Panc1 (cell line): ENCODE measurements around the gene GRID1. TPM values are rescaled to one million over a fixed set of nuclear protein-coding genes. Genes with fewer than 3 reads are reported as not detected.

Experiments
- ATAC-seq: fragments of 200-7000 bp; cut with Tn5 transposase; 2 replicates; pipeline ENCODE4 v1.9.1; 2020; ENCODE audit warnings: mild to moderate bottlenecking, moderate library complexity
- Bru-seq: library from RNA; stranded (reverse); fragments of 400-500 nt; gene quantifications from one replicate; lab custom pipeline; 2021; lab: Mats Ljungman, UMichigan
- BruChase-seq, 2 experiments: library from RNA; stranded (reverse); fragments of 400-500 nt; gene quantifications; one replicate each; lab custom pipeline; 2021; lab: Mats Ljungman, UMichigan
- BruUV-seq: library from RNA; stranded (reverse); fragments of 400-500 nt; replicated peaks from 2 replicates; lab custom pipeline; 2021; lab: Mats Ljungman, UMichigan
- CTCF ChIA-PET: fragments of 300-600 bp; sonication (Branson Sonifier 250); formaldehyde crosslinking; loops from one replicate; lab custom pipeline; 2022; ENCODE audit warnings: antibody characterized with exemption; lab: Charles Lee
- POLR2A ChIA-PET: fragments of 300-600 bp; sonication (Branson Sonifier 250); formaldehyde crosslinking; loops from one replicate; lab custom pipeline; 2022; ENCODE audit warnings: antibody characterized with exemption; lab: Charles Lee
- DNase-seq: peaks from one replicate; pipeline ENCODE4 v3.0.0-alpha.2; 2010; ENCODE audit warnings: low read depth, low spot score
- H3K27ac ChIP-seq: 2 replicates; pipeline ENCODE4 v1.5.1; 2011; ENCODE audit warnings: mild to moderate bottlenecking, low read length, inconsistent platforms
- H3K27me3 ChIP-seq: fragments of 200-500 bp; sonication (Bioruptor generic); 2 replicates; pipeline ENCODE4 v1.6.0; 2014; ENCODE audit warnings: low read length, inconsistent platforms; ENCODE audit not compliant: control insufficient read depth, insufficient read depth
- H3K36me3 ChIP-seq: fragments of 200-500 bp; sonication (Bioruptor generic); 2 replicates; pipeline ENCODE4 v1.5.1; 2014; ENCODE audit warnings: inconsistent platforms, mild to moderate bottlenecking, low read length, moderate library complexity; ENCODE audit not compliant: control insufficient read depth, insufficient read depth
- H3K4me1 ChIP-seq: 2 replicates; pipeline ENCODE4 v1.5.1; 2011; ENCODE audit warnings: inconsistent platforms, mild to moderate bottlenecking, low read length, moderate library complexity; ENCODE audit not compliant: control insufficient read depth, insufficient read depth
- H3K4me3 ChIP-seq, 2 experiments: 2 replicates each; pipeline ENCODE4 v1.5.1; 2011 to 2012; ENCODE audit warnings: low read depth in 2 of 2, low read length in 2 of 2, mild to moderate bottlenecking in 2 of 2, inconsistent platforms in 1 of 2, moderate library complexity in 1 of 2
- H3K9me3 ChIP-seq: fragments of 200-500 bp; sonication (Bioruptor generic); 2 replicates; pipeline ENCODE4 v1.5.1; 2014; ENCODE audit warnings: low read depth, mild to moderate bottlenecking, inconsistent platforms, low read length, moderate library complexity; ENCODE audit not compliant: control insufficient read depth, insufficient read depth
- CTCF ChIP-seq: fragments of 450-650 bp; IDR thresholded peaks from 2 replicates; pipeline ENCODE4 v1.5.1; 2017; ENCODE audit warnings: mild to moderate bottlenecking
- POLR2AphosphoS5 ChIP-seq: IDR thresholded peaks from 2 replicates; pipeline ENCODE4 v1.6.1; 2012; ENCODE audit warnings: mild to moderate bottlenecking, low read depth, low read length, moderate library complexity
- SIN3A ChIP-seq: IDR thresholded peaks from 2 replicates; pipeline ENCODE4 v1.6.1; 2012; ENCODE audit warnings: low read depth, mild to moderate bottlenecking, low read length, moderate library complexity, borderline replicate concordance; ENCODE audit not compliant: insufficient read depth
- TCF7L2 ChIP-seq: IDR thresholded peaks from 2 replicates; pipeline ENCODE4 v1.6.1; 2011; ENCODE audit warnings: mild to moderate bottlenecking, low read depth, low read length, inconsistent platforms
- in situ Hi-C: cut with HindIII; loops from 2 replicates; pipeline ENCODE4 v1.10.0; 2016; ENCODE audit warnings: low sequenced_read_pairs, low pct_unique_long_range_greater_than_20kb
- intact Hi-C: fragments of 100-400 bp; cut with micrococcal nuclease; formaldehyde crosslinking; loops from one replicate; pipeline ENCODE4 v1.10.0; 2022; ENCODE audit not compliant: unreplicated experiment
- long read RNA-seq: library from polyadenylated mRNA; unstranded; transcript quantifications from one replicate; pipeline ENCODE4 v2.0.0, GENCODE V29; 2021; ENCODE audit not compliant: unreplicated experiment
- polyA plus RNA-seq: library from polyadenylated mRNA; unstranded; fragments of >200 nt; gene quantifications from one replicate; pipeline ENCODE4 v1.2.1, GENCODE V29; 2012; ENCODE audit warnings: missing spikeins; ENCODE audit not compliant: insufficient read length
- total RNA-seq: library from RNA; stranded (reverse); gene quantifications from one replicate; pipeline ENCODE4 v1.2.1, GENCODE V29; 2021; ENCODE audit not compliant: unreplicated experiment
- TF ChIP-seq, protein P1 (sequence below), 2 experiments: IDR thresholded peaks; 2 replicates each; pipeline ENCODE4 v1.6.1; 2011 to 2012; ENCODE audit warnings: low read depth in 2 of 2, control low read depth in 1 of 2, low read length in 1 of 2, mild to moderate bottlenecking in 1 of 2, moderate library complexity in 1 of 2; ENCODE audit not compliant: insufficient read depth in 1 of 2

Gene GRID1
- total RNA-seq (2.3 TPM), Bru-seq, nascent RNA (percentile 36 among the genes with signal in this experiment), BruChase-seq, experiment 1, labeled RNA remaining after a 2-hour chase (percentile 31 among the genes with signal in this experiment), BruChase-seq, experiment 2, labeled RNA remaining after a 6-hour chase (percentile 29 among the genes with signal in this experiment)
- polyA plus RNA-seq, result 3.8 TPM
- long read RNA-seq, partial matches to known transcripts, result 0 of 2 reads
- long read RNA-seq, other reads (novel, unspliced or antisense), result 2 of 2 reads

DNA sequence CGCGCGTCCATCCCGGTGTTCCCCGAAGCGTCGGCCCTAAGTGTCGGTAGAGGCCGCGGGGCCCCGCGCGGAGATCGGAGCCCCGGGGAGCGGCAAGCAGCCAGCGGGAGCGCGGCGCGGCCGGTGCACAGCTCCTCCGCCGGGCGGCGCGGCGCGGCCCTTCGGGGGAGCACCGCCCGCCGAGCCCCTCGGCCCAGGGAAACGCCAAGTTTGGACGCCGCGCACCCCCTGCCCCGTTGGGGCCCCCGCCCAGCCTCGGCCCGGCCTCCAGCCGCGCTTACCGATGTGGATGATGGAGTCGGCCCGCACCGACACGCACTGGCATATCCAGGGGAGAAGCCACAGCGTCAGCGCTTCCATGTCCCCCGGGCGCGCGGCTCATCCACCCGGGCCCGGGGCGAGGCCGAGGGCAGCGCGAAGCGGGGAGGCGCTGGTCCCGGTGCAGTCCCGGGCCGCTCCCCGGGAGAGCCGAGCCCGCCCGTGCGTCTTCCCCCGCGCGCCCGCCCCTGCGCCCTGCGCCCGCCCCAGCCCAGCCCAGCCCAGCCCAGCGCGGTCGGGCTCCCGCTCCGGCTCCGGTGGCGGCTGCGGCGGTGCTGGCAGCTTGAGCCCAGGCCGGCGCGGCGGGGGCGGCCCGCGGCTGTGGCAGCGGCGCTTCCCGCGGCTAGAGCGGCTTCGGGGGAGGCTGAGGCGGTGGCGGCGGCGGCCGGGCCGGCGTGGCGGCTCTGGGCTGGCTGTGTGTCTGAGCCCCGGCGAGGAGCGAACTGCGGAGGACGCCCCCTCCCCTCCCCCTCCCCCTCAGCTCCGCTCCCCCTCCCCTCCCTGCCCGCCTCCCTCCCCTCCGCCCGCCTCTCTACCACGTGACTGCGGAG lies at the start of gene GRID1:
GRID1 (minus strand) TSS at position 763 of the 869 bp plus-strand sequence.
- no TSS peak for BruUV-seq
- no peaks in the 10 kb centered on the region for H3K36me3 ChIP-seq
- TF ChIP-seq, protein P1, sequence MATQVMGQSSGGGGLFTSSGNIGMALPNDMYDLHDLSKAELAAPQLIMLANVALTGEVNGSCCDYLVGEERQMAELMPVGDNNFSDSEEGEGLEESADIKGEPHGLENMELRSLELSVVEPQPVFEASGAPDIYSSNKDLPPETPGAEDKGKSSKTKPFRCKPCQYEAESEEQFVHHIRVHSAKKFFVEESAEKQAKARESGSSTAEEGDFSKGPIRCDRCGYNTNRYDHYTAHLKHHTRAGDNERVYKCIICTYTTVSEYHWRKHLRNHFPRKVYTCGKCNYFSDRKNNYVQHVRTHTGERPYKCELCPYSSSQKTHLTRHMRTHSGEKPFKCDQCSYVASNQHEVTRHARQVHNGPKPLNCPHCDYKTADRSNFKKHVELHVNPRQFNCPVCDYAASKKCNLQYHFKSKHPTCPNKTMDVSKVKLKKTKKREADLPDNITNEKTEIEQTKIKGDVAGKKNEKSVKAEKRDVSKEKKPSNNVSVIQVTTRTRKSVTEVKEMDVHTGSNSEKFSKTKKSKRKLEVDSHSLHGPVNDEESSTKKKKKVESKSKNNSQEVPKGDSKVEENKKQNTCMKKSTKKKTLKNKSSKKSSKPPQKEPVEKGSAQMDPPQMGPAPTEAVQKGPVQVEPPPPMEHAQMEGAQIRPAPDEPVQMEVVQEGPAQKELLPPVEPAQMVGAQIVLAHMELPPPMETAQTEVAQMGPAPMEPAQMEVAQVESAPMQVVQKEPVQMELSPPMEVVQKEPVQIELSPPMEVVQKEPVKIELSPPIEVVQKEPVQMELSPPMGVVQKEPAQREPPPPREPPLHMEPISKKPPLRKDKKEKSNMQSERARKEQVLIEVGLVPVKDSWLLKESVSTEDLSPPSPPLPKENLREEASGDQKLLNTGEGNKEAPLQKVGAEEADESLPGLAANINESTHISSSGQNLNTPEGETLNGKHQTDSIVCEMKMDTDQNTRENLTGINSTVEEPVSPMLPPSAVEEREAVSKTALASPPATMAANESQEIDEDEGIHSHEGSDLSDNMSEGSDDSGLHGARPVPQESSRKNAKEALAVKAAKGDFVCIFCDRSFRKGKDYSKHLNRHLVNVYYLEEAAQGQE (IDR thresholded peaks at IDR 0.05; ENCODE audit: insufficient read depth in 1 of 2, low read depth in 2 of 2, low read length in 1 of 2), result no peak
- TF ChIP-seq CTCF, result peak; percentile 63; the same call in 1 of the 2 replicates
- CTCF ChIA-PET, result interaction anchor here (0.8 kb wide), 1 partner anchor 1780 kb away, joined by 4 read pairs; no protein-coding TSS in a partner anchor
- H3K27ac ChIP-seq, result no peak within 1 kb of the TSS
- peak; percentile 77 for ATAC-seq
- intact Hi-C loops (no loop called here), in situ Hi-C loops (no loop called here)
- no peaks in the 10 kb centered on the region; the same call in 1 of the 2 replicates for H3K4me1 ChIP-seq
- peak within 1 kb of the TSS; percentile 43 to 46 for H3K4me3 ChIP-seq
- H3K9me3 ChIP-seq, result no peaks in the 10 kb centered on the region
- no peak for DNase-seq
- POLR2A ChIA-PET, result no interaction called here
- peaks cover 6% of the 10 kb centered on the region; the same call in 1 of the 2 replicates for H3K27me3 ChIP-seq

DNA sequence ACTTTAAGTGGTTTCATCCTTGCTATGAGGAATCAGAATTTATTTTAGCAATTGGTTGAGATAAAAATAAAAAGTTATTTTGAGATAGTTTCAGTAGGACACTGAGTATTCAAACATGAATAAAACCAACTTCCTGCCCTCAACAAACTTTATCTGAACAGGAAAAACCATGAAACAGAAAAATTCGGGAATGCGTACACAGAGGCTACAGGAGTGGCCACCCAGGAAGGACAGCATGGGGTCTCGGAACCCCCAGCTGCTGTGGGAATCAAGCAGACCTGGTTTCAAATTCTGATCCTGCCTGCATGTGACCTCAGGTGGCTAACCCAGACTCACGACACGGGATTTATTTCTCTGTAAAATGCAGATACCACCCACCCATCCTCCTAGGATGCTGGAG lies 49.0 kb upstream of the GRID1 start:
- Histone ChIP-seq H3K9me3 (no peaks in the 10 kb centered on the region), H3K4me1 (no peaks in the 10 kb centered on the region), H3K36me3 (no peaks in the 10 kb centered on the region), H3K27ac (no peak overlapping the region), H3K27me3 (no peaks in the 10 kb centered on the region), H3K4me3 (no peak overlapping the region)
- in situ Hi-C loops, result no loop called here
- ChIA-PET CTCF (no interaction called here), POLR2A (no interaction called here)
- no TSS peak for BruUV-seq
- intact Hi-C loops, result no loop called here
- no peak for DNase-seq
- TF ChIP-seq SIN3A, result no peak
- no peak for TF ChIP-seq TCF7L2
- TF ChIP-seq CTCF, result no peak
- no peak for TF ChIP-seq POLR2AphosphoS5
- TF ChIP-seq, protein P1 (IDR thresholded peaks at IDR 0.05; ENCODE audit: insufficient read depth in 1 of 2, low read depth in 2 of 2, low read length in 1 of 2), result no peak
- ATAC-seq, result no peak
